Measurements from ENCODE around the gene PLEKHA5. TPM values are rescaled to one million over a fixed set of nuclear protein-coding genes. Genes with fewer than 3 reads are reported as not detected.

Gene PLEKHA5
- total and polyA plus RNA-seq, 2 of the 4 experiments (the other 2 are of a cell fraction): 5.3 to 12.2 TPM

DNA sequence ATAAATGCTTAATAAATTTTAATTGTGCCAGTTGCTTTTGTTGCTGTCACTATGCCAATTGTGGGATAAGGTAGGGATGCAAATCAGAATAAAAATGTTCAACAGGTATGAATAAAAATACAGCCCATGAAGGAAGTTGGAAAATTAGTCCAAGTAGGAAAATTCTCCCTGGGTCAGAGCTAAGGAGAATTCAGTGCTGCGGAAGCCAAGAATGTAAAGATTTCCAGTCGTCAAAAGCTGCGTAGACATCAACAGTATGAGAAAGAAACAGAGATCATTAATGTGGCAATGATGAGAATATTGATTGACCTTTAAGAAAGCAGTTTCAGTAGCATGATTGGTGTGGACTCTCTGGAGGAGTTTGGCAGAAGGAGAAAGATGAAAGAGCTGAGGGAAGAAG lies 87.9 kb downstream of the PLEKHA5 start:
- Histone ChIP-seq H3K23ac (ENCODE audit: low read depth, low read length) (no peak overlapping the region), H4K5ac (ENCODE audit: low read depth, low read length) (no peak overlapping the region), H3K14ac (replicated peaks; ENCODE audit: low read depth, low read length) (no peak overlapping the region), H3K4ac (ENCODE audit: low read depth, low read length) (no peak overlapping the region), H3K9me1 (ENCODE audit: insufficient read depth, low read length) (peaks cover 4% of the 10 kb centered on the region), H3K18ac (ENCODE audit: low read depth, low read length) (no peak overlapping the region), H3K4me3 (ENCODE audit: insufficient read depth, low read depth, low read length) (no peak overlapping the region), H4K8ac (ENCODE audit: low read depth in 2 of 2, low read length in 2 of 2) (no peak overlapping the region), H4K91ac (ENCODE audit: insufficient read depth, low read depth, low read length) (no peak overlapping the region), H4K20me1 (ENCODE audit: insufficient read depth, low read length) (no peaks in the 10 kb centered on the region), H2BK120ac (ENCODE audit: low read depth, low read length) (no peak overlapping the region), H2BK15ac (ENCODE audit: low read depth, low read length) (no peak overlapping the region), H3K56ac (ENCODE audit: extremely low read depth, insufficient read depth, low read length) (no peak overlapping the region), H2BK5ac (ENCODE audit: low read depth, low read length, poor library complexity, severe bottlenecking) (no peak overlapping the region), H3K9me3 (ENCODE audit: control insufficient read depth, insufficient read depth, low read length) (no peaks in the 10 kb centered on the region), H3K4me2 (ENCODE audit: low read depth, low read length) (no peak overlapping the region), H2AK5ac (ENCODE audit: low read depth, low read length) (no peak overlapping the region), H3K27me3 (ENCODE audit: control insufficient read depth, insufficient read depth, low read length) (no peaks in the 10 kb centered on the region), H2AFZ (replicated peaks; ENCODE audit: low read length, poor library complexity) (no peak overlapping the region), H2BK20ac (ENCODE audit: low read depth, low read length) (no peak overlapping the region), H3K27ac (ENCODE audit: insufficient read depth, low read length) (no peak overlapping the region), H2AK9ac (replicated peaks; ENCODE audit: low read depth, low read length, poor library complexity) (no peak overlapping the region), H3K9ac (ENCODE audit: low read depth, low read length) (no peak overlapping the region), H3K79me1 (ENCODE audit: low read depth in 1 of 2, low read length in 2 of 2) (peaks cover 14 to 37% of the 10 kb centered on the region in 2 experiments), H3K4me1 (ENCODE audit: control insufficient read depth, insufficient read depth, low read length) (peaks cover 7% of the 10 kb centered on the region), H3K36me3 (ENCODE audit: control insufficient read depth, insufficient read depth, low read length) (no peaks in the 10 kb centered on the region)
- intact Hi-C loops (cut with micrococcal nuclease): no loop called here
- POLR2A ChIA-PET (ENCODE audit: unreplicated experiment): no interaction called here
- 100% methylated on average over 3 of the region's 3 CpGs; no CpG with 5 or more reads in 1 of the 2 experiments for WGBS, 2 experiments (ENCODE audit: extremely low coverage in 2 of 2, insufficient read length in 1 of 2)
- ATAC-seq (ENCODE audit: low read depth) (no peak), DNase-seq (no peak)
- in situ Hi-C loops (cut with MboI; ENCODE audit: low sequenced_read_pairs): no loop called here
- dilution Hi-C loops (cut with HindIII; ENCODE audit: low sequenced_read_pairs, unreplicated experiment): no loop called here
- CTCF ChIA-PET: no interaction called here
- no TSS peak for BruUV-seq (replicated peaks)
- TF ChIP-seq CTCF (conservative IDR thresholded peaks at IDR 0.05; ENCODE audit: low read depth, low read length): no peak
- TF ChIP-seq NFE2L2 (IDR thresholded peaks at IDR 0.05; ENCODE audit: low read depth, low read length): no peak
- no peak for TF ChIP-seq MXI1 (IDR thresholded peaks at IDR 0.05; ENCODE audit: borderline replicate concordance, low read depth, low read length)
- TF ChIP-seq CHD1 (IDR thresholded peaks at IDR 0.05; ENCODE audit: low read depth, low read length): no peak
- TF ChIP-seq, protein P1, sequence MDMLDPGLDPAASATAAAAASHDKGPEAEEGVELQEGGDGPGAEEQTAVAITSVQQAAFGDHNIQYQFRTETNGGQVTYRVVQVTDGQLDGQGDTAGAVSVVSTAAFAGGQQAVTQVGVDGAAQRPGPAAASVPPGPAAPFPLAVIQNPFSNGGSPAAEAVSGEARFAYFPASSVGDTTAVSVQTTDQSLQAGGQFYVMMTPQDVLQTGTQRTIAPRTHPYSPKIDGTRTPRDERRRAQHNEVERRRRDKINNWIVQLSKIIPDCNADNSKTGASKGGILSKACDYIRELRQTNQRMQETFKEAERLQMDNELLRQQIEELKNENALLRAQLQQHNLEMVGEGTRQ (IDR thresholded peaks at IDR 0.05; ENCODE audit: low read depth, low read length): no peak
- TF ChIP-seq, protein P2, sequence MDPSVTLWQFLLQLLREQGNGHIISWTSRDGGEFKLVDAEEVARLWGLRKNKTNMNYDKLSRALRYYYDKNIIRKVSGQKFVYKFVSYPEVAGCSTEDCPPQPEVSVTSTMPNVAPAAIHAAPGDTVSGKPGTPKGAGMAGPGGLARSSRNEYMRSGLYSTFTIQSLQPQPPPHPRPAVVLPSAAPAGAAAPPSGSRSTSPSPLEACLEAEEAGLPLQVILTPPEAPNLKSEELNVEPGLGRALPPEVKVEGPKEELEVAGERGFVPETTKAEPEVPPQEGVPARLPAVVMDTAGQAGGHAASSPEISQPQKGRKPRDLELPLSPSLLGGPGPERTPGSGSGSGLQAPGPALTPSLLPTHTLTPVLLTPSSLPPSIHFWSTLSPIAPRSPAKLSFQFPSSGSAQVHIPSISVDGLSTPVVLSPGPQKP (IDR thresholded peaks at IDR 0.05; ENCODE audit: borderline replicate concordance, low read depth, low read length): no peak
- no peak for TF ChIP-seq POLR2A (IDR thresholded peaks at IDR 0.05; ENCODE audit: low read depth, low read length)
- no peak for TF ChIP-seq BHLHE40 (IDR thresholded peaks at IDR 0.05; ENCODE audit: low read depth, low read length)
- no peak for TF ChIP-seq CEBPB (IDR thresholded peaks at IDR 0.05; ENCODE audit: low read depth, low read length)
- no peak for TF ChIP-seq MAZ (IDR thresholded peaks at IDR 0.05; ENCODE audit: borderline replicate concordance, low read depth, low read length)
- TF ChIP-seq FOS (IDR thresholded peaks at IDR 0.05; ENCODE audit: low read depth, low read length): no peak
- no peak for TF ChIP-seq SMC3 (IDR thresholded peaks at IDR 0.05; ENCODE audit: low read depth, low read length)
- TF ChIP-seq RAD21 (IDR thresholded peaks at IDR 0.05; ENCODE audit: low read length): no peak
- no peak for TF ChIP-seq RFX5 (IDR thresholded peaks at IDR 0.05; ENCODE audit: low read depth, low read length)

Data from IMR-90 (cell line).